IPS DF 6.9 (cell line): Measurements from ENCODE around the gene HOXD13.

ENCODE experiments used
- DNase-seq: peaks from one replicate; pipeline ENCODE4 v3.0.0-alpha.2; 2013; ENCODE audit warnings: low read depth, low spot score
- H3K27ac ChIP-seq: one replicate; pipeline ENCODE4 v1.5.1; 2013; ENCODE audit warnings: low read length, control low read depth
- H3K27me3 ChIP-seq: 2 replicates; pipeline ENCODE4 v1.6.1; 2013; ENCODE audit warnings: mild to moderate bottlenecking, low read length; ENCODE audit not compliant: control insufficient read depth, insufficient read depth
- H3K36me3 ChIP-seq: 2 replicates; pipeline ENCODE4 v1.6.1; 2013; ENCODE audit warnings: low read length; ENCODE audit not compliant: control insufficient read depth, insufficient read depth
- H3K4me1 ChIP-seq: 2 replicates; pipeline ENCODE4 v1.6.1; 2013; ENCODE audit warnings: low read length; ENCODE audit not compliant: control insufficient read depth, insufficient read depth
- H3K4me3 ChIP-seq: 2 replicates; pipeline ENCODE4 v1.5.1; 2013; ENCODE audit warnings: mild to moderate bottlenecking, low read length
- H3K9me3 ChIP-seq: 2 replicates; pipeline ENCODE4 v1.6.1; 2013; ENCODE audit warnings: low read length, inconsistent platforms; ENCODE audit not compliant: control insufficient read depth, insufficient read depth
- WGBS: extraction: QIAGEN DNeasy Blood & Tissue Kit; methylation state at CpG from one replicate; pipeline ENCODE4 v1.1.7; 2013; ENCODE audit warnings: mixed read lengths, missing lambda C conversion rate; ENCODE audit not compliant: insufficient read length, insufficient coverage; 5-methylcytosine and 5-hydroxymethylcytosine counted together

HOXD13 gene

DNA sequence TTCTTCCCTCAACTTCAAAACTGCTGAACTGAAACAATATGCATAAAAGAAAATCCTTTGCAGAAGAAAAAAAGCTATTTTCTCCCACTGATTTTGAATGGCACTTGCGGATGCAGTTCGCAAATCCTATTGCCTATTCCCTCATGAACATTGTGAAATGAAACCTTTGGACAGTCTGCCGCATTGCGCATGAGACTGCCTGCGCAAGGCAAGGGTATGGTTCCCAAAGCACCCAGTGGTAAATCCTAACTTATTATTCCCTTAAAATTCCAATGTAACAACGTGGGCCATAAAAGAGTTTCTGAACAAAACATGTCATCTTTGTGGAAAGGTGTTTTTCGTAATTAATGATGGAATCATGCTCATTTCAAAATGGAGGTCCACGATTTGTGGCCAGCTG lies 45.4 kb downstream of the HOXD13 start:
- no CpG with 5 or more reads among the region's 8 CpGs for WGBS
- Histone ChIP-seq H3K4me1 (peaks cover 2% of the 10 kb centered on the region; the same call in 1 of the 2 replicates), H3K27ac (no peak overlapping the region), H3K4me3 (no peak overlapping the region), H3K9me3 (no peaks in the 10 kb centered on the region), H3K27me3 (peaks cover 91% of the 10 kb centered on the region), H3K36me3 (no peaks in the 10 kb centered on the region)
- DNase-seq, result no peak

DNA sequence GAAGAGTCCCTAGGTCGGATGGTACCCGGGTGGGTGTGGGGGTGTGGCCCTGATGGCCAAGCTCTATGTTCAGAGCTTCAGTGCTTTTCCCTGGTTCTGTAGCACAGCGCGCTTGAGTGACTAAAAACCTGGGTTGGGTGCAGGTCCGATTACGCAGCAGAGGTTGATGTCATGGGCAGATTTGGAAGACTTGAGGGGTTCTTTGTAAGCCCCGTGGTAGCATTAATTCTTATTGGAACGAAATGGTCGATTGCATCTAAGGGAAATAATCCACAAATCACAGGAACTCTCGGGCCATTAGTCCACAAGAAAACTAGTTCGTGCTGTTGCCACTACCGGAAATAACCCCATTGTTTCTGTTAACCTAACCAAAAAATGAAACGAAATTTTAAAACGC lies 46.0 kb downstream of the HOXD13 start:
- WGBS, result no CpG with 5 or more reads among the region's 14 CpGs
- Histone ChIP-seq H3K27me3 (peaks cover 91% of the 10 kb centered on the region), H3K27ac (no peak overlapping the region)

DNA sequence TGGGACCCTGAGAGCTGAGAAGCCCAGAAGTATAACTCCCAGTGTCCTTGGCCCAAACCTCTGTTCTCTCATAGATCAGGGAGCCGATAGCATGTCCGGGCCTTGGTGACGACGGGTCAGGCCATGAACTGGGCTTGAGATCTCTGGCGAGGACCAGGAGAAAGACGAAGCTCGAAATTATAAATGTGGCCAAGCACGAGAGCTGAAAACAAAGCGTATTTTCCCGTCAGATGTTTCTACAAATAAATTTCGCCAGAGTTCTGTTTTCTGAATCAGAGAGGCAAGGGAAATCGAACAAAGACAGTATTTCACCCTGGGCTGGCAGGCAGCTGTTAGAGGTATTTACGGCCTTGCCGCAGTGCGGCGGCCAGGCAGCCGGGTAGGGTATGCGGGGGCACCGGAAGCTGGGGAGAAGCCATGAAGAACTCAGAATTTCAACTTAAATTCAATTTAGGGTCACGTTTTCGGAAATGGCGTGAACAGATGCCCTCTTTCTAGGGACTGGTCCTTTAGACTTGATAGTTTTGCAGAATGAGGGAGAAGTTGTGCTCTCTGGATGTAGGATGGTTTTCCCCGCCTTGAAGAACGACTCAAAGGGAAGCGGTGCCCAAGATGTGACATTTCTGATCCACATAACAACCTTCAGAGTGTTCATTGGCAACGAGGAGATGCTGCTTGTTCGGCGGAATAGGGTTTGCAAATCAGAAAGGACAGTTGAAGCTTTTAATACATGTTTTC lies 46.6 kb downstream of the HOXD13 start:
- Histone ChIP-seq H3K4me1 (peaks cover 2% of the 10 kb centered on the region; the same call in 1 of the 2 replicates), H3K27ac (no peak overlapping the region), H3K36me3 (no peaks in the 10 kb centered on the region), H3K9me3 (no peaks in the 10 kb centered on the region), H3K4me3 (no peak overlapping the region), H3K27me3 (peaks cover 91% of the 10 kb centered on the region)
- no peak for DNase-seq
- no CpG with 5 or more reads among the region's 28 CpGs for WGBS

More for the DNA sequence above, 46.0 kb downstream of the HOXD13 start:
- DNase-seq, result no peak
- Histone ChIP-seq H3K4me1 (peaks cover 2% of the 10 kb centered on the region; the same call in 1 of the 2 replicates), H3K9me3 (no peaks in the 10 kb centered on the region), H3K36me3 (no peaks in the 10 kb centered on the region), H3K4me3 (no peak overlapping the region)

DNA sequence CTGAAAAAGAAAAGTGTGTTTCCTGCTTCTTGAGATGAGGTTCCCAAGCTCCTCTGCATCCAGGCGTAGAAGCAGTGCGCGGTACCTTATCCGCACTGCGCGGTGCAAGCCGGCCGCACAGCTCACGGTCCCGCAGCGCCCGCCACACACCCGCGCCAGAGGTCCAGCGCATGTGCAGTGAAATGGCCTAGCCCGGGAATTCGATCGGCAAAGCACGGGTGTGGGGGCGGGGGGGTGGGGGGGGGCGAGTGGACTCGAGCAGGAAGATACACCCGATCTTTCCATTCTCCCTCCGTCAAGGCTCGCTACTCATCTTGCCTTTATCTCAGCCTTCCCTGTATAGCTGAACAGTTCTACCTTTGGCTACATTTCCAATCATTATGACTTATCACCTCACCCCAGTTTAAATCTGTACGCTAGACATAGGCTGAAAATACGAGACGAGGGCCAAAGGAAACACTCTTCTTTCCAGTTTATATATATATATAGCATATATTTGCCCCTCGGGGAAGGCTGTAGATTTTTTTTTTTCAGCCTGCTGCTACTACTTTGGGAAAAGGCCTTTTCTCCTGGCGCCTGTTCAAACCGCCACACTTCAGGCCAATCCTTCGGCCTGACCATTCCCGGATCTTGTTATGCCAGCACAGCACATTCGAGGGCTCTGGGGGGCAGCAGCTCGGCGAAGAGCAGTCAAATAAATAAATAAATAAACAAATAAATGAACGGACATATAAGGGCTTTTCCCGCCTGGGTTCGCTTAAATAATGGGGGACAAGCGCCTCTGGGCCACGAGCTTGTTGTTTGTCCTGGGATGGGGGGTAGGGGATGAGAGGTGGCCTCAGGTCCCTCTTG lies 47.4 kb downstream of the HOXD13 start:
- Histone ChIP-seq H3K27me3 (peaks cover 87% of the 10 kb centered on the region), H3K4me3 (no peak overlapping the region), H3K36me3 (no peaks in the 10 kb centered on the region), H3K4me1 (peaks cover 1% of the 10 kb centered on the region; the same call in 1 of the 2 replicates), H3K9me3 (no peaks in the 10 kb centered on the region), H3K27ac (no peak overlapping the region)
- DNase-seq, result no peak
- no CpG with 5 or more reads among the region's 41 CpGs for WGBS

DNA sequence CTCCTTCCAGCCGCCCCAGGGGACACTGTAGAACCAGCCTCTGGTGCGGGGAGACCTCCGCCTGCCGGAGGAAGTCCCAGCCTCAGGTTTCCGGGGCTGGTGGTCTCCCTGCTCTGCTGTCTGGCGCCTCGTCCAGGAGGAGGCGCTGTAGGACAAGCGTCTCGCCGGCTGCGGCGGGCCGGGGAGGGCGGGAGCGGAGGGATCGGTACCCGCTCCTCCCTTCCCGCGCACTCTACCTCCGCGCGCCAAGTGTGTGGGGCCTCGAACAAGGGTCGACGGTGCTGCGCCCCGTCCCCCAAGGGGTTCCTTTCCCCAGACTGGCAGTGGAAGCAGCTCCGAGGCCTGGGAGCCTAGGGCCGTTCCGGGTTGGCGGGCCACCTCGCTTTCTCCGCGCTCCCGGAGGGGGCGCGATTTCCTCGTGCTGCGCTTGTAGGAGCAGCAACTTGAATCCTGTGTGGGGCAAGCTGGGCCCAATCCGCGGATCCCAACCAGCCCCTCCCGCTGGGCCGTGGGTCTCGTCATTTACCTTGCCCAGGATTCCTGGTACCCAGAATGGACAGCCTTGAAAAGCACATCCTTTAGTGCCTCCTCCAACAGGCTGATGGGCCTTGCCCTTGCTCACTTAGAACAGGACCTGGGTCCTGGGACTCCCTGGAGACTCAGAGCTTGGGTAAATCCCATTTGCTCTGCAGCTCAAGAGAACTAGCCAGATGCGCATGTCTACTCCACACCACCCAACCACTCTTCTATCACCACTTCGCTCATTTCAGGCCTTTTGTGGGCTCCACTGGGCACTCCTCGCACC lies 48.2 kb downstream of the HOXD13 start:
- Histone ChIP-seq H3K9me3 (no peaks in the 10 kb centered on the region), H3K4me3 (peak overlapping the region; percentile 52; the same call in 1 of the 2 replicates), H3K4me1 (peaks cover 1% of the 10 kb centered on the region; the same call in 1 of the 2 replicates), H3K27me3 (peaks cover 87% of the 10 kb centered on the region), H3K27ac (no peak overlapping the region), H3K36me3 (no peaks in the 10 kb centered on the region)
- no CpG with 5 or more reads among the region's 48 CpGs for WGBS
- no peak for DNase-seq

DNA sequence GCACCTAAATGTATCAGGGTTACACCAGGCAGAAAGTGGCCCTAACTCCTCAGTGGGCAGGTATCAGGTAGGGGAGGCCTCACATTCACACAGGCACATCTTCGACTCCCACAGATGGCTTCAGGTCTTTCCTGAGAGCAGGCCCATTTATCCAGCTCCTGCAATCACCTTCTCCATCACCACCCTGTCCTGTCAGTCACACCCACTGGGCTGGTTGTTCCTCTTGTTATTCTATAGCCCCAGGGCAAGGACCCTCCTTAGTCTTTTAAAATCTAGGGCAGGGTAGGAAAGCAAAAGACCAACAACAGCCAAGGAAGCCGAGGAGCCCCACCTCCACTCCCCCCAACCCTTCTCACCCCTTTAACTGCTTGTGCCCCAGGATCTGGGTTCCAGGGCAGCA lies 49.8 kb downstream of the HOXD13 start:
- H3K9me3 ChIP-seq, result no peaks in the 10 kb centered on the region
- no CpG with 5 or more reads among the region's 2 CpGs for WGBS
- H3K27ac ChIP-seq, result no peak overlapping the region
- no peak overlapping the region for H3K4me3 ChIP-seq
- H3K36me3 ChIP-seq, result no peaks in the 10 kb centered on the region
- no peaks in the 10 kb centered on the region for H3K4me1 ChIP-seq
- peaks cover 87% of the 10 kb centered on the region for H3K27me3 ChIP-seq
- DNase-seq, result no peak
